H1 (cell line): ENCODE data around the gene TENT4A. TPM values are rescaled to one million over a fixed set of nuclear protein-coding genes. Genes with fewer than 3 reads are reported as not detected.

Experiments
- CTCF ChIA-PET: fragments of 300-600 bp; sonication (Branson Sonifier 250); formaldehyde crosslinking; loops from one replicate; lab custom pipeline; 2021; ENCODE audit not compliant: partially characterized antibody; lab: Charles Lee
- POLR2A ChIA-PET: fragments of 300-600 bp; sonication (Branson Sonifier 250); formaldehyde crosslinking; loops from one replicate; lab custom pipeline; 2021; ENCODE audit warnings: inconsistent platforms; ENCODE audit not compliant: partially characterized antibody; lab: Charles Lee
- DNase-seq, 2 experiments: peaks; one replicate each; pipeline versions ENCODE4 v3.0.0 to v3.0.0-alpha.2; 2010 to 2022; ENCODE audit warnings: low spot score in 2 of 2, low read depth in 1 of 2, mixed read lengths in 1 of 2
- FAIRE-seq: peaks from 2 replicates; lab custom pipeline; 2011; peaks lifted over from hg19 to GRCh38; lab: Jason Lieb, UNC
- H2AFZ ChIP-seq: 2 replicates; pipeline ENCODE4 v1.8.1; 2012; ENCODE audit warnings: low read length, inconsistent platforms
- H2AK5ac ChIP-seq: 2 replicates; pipeline ENCODE4 v1.6.1; 2013; ENCODE audit warnings: low read depth, low read length
- H2BK120ac ChIP-seq: replicated peaks from 2 replicates; pipeline ENCODE3; 2013; ENCODE audit warnings: low read depth, low read length, inconsistent platforms
- H2BK12ac ChIP-seq: 2 replicates; pipeline ENCODE4 v1.6.1; 2013; ENCODE audit warnings: low read depth, low read length
- H2BK15ac ChIP-seq: 2 replicates; pipeline ENCODE4 v1.6.1; 2013; ENCODE audit warnings: low read length
- H2BK20ac ChIP-seq: 2 replicates; pipeline ENCODE4 v1.6.1; 2013; ENCODE audit warnings: low read length
- H2BK5ac ChIP-seq: 2 replicates; pipeline ENCODE4 v1.6.1; 2013; ENCODE audit warnings: low read depth, low read length
- H3K14ac ChIP-seq: 2 replicates; pipeline ENCODE4 v1.6.1; 2013; ENCODE audit warnings: inconsistent platforms; ENCODE audit not compliant: insufficient read length
- H3K18ac ChIP-seq: 2 replicates; pipeline ENCODE4 v1.6.1; 2013; ENCODE audit warnings: low read length; ENCODE audit errors: extremely low read depth
- H3K23ac ChIP-seq: 2 replicates; pipeline ENCODE4 v1.6.1; 2013; ENCODE audit warnings: inconsistent platforms; ENCODE audit not compliant: insufficient read length
- H3K23me2 ChIP-seq: 2 replicates; pipeline ENCODE4 v1.6.1; 2013; ENCODE audit warnings: low read depth, low read length
- H3K27ac ChIP-seq: 2 replicates; pipeline ENCODE4 v1.6.1; 2011; ENCODE audit warnings: low read depth, low read length, inconsistent platforms
- H3K27me3 ChIP-seq, 4 experiments: replicated peaks in 1 of 4; 1 replicate in 1 of 4; 2 replicates in 3 of 4; pipeline versions ENCODE4 v1.6.1 to v1.8.1; 2011 to 2013; ENCODE audit warnings: low read length in 3 of 4, mild to moderate bottlenecking in 3 of 4, inconsistent platforms in 2 of 4, mixed read lengths in 2 of 4, moderate library complexity in 1 of 4; ENCODE audit not compliant: control insufficient read depth in 3 of 4, insufficient read depth in 3 of 4; ENCODE audit errors: extremely low read depth in 1 of 4
- H3K36me3 ChIP-seq, 4 experiments: 2 replicates each; pipeline versions ENCODE4 v1.6.1 to v1.8.1; 2011 to 2013; ENCODE audit warnings: mild to moderate bottlenecking in 4 of 4, low read length in 3 of 4, moderate library complexity in 2 of 4, control low read depth in 1 of 4, inconsistent platforms in 1 of 4; ENCODE audit not compliant: insufficient read depth in 4 of 4, control insufficient read depth in 2 of 4
- H3K4ac ChIP-seq: replicated peaks from 2 replicates; pipeline ENCODE3; 2013; ENCODE audit warnings: low read length, low read depth, mixed read lengths, inconsistent platforms; ENCODE audit not compliant: insufficient read length
- H3K4me1 ChIP-seq, 4 experiments: replicated peaks in 1 of 4; 1 replicate in 1 of 4; 2 replicates in 3 of 4; pipeline versions ENCODE4 v1.6.1 to v1.8.1; 2011 to 2013; ENCODE audit warnings: low read length in 3 of 4, inconsistent platforms in 2 of 4, mixed read lengths in 1 of 4; ENCODE audit not compliant: insufficient read depth in 4 of 4, control insufficient read depth in 3 of 4
- H3K4me2 ChIP-seq, 2 experiments: 2 replicates each; pipeline versions ENCODE4 v1.6.1 to v1.8.1; 2011 to 2013; ENCODE audit warnings: low read depth in 2 of 2, low read length in 2 of 2, control low read depth in 1 of 2, inconsistent platforms in 1 of 2, mild to moderate bottlenecking in 1 of 2; ENCODE audit not compliant: insufficient read depth in 1 of 2
- H3K4me3 ChIP-seq, 4 experiments: fragments of 200-600, 300-600 bp in 1 of 4; sonication (generic), shearing (Covaris generic), sonication (Bioruptor Twin) in 1 of 4; 2 replicates each; pipeline versions ENCODE4 v1.5.1 to v1.8.1; 2011 to 2016; ENCODE audit warnings: low read length in 4 of 4, low read depth in 3 of 4, control low read depth in 2 of 4, inconsistent platforms in 2 of 4, mild to moderate bottlenecking in 2 of 4, mixed read lengths in 1 of 4, moderate library complexity in 1 of 4; ENCODE audit not compliant: insufficient read depth in 2 of 4; ENCODE audit errors: extremely low read depth in 1 of 4
- H3K56ac ChIP-seq: replicated peaks from 2 replicates; pipeline ENCODE3; 2013; ENCODE audit warnings: low read depth, mild to moderate bottlenecking, mixed read lengths, low read length, inconsistent platforms; ENCODE audit not compliant: insufficient read length
- H3K79me1 ChIP-seq: 2 replicates; pipeline ENCODE4 v1.6.1; 2013; ENCODE audit warnings: low read depth, low read length, control low read depth
- H3K79me2 ChIP-seq, 2 experiments: 2 replicates each; pipeline versions ENCODE4 v1.6.1 to v1.8.1; 2012 to 2013; ENCODE audit warnings: low read length in 2 of 2, mild to moderate bottlenecking in 2 of 2, inconsistent platforms in 1 of 2; ENCODE audit not compliant: insufficient read depth in 2 of 2, control insufficient read depth in 1 of 2
- H3K9ac ChIP-seq, 4 experiments: replicated peaks in 1 of 4; 1 replicate in 1 of 4; 2 replicates in 3 of 4; pipeline versions ENCODE4 v1.6.1 to v1.8.1; 2011 to 2013; ENCODE audit warnings: low read depth in 3 of 4, low read length in 3 of 4, control low read depth in 2 of 4, mild to moderate bottlenecking in 2 of 4, moderate library complexity in 2 of 4, inconsistent platforms in 1 of 4; ENCODE audit errors: extremely low read depth in 1 of 4
- H3K9me3 ChIP-seq, 2 experiments: 2 replicates each; pipeline versions ENCODE4 v1.6.1 to v1.8.1; 2012 to 2013; ENCODE audit warnings: mild to moderate bottlenecking in 2 of 2, moderate library complexity in 2 of 2, control low read depth in 1 of 2, inconsistent platforms in 1 of 2, low read depth in 1 of 2, low read length in 1 of 2, mixed read lengths in 1 of 2; ENCODE audit not compliant: insufficient read depth in 2 of 2
- H4K20me1 ChIP-seq, 2 experiments: replicated peaks in 1 of 2; 2 replicates each; pipeline versions ENCODE3 to v1.8.1; 2011 to 2013; ENCODE audit warnings: inconsistent platforms in 2 of 2, low read length in 2 of 2, mild to moderate bottlenecking in 1 of 2; ENCODE audit not compliant: insufficient read depth in 2 of 2, control insufficient read depth in 1 of 2
- H4K5ac ChIP-seq: 2 replicates; pipeline ENCODE4 v1.6.1; 2013; ENCODE audit warnings: low read length, low read depth, mixed read lengths, inconsistent platforms; ENCODE audit not compliant: insufficient read length
- H4K8ac ChIP-seq: 2 replicates; pipeline ENCODE4 v1.8.0; 2013; ENCODE audit warnings: mild to moderate bottlenecking, moderate library complexity, low read length, inconsistent platforms; ENCODE audit not compliant: insufficient read depth; ENCODE audit errors: extremely low read depth
- H4K91ac ChIP-seq: replicated peaks from 2 replicates; pipeline ENCODE3; 2013; ENCODE audit warnings: low read length, mixed read lengths, inconsistent platforms; ENCODE audit not compliant: insufficient read length
- CEBPB ChIP-seq: IDR thresholded peaks from 2 replicates; pipeline ENCODE4 v1.6.1; 2012; ENCODE audit warnings: low read depth, low read length
- CREB1 ChIP-seq: IDR thresholded peaks from 2 replicates; pipeline ENCODE4 v1.6.1; 2012; ENCODE audit warnings: inconsistent platforms
- CTBP2 ChIP-seq: IDR thresholded peaks from 2 replicates; pipeline ENCODE4 v1.7.0; 2011; ENCODE audit warnings: borderline replicate concordance, mild to moderate bottlenecking, moderate library complexity, mixed read lengths, low read length; ENCODE audit not compliant: insufficient read depth, insufficient read length
- HDAC2 ChIP-seq, 2 experiments: fragments of 300-600 bp in 1 of 2; sonication (generic) in 1 of 2; IDR thresholded peaks; 2 replicates each; pipeline ENCODE4 v1.6.1; 2011 to 2012; ENCODE audit warnings: low read depth in 2 of 2, low read length in 2 of 2, mild to moderate bottlenecking in 2 of 2, moderate library complexity in 2 of 2, borderline replicate concordance in 1 of 2, inconsistent platforms in 1 of 2
- JUND ChIP-seq: IDR thresholded peaks from 2 replicates; pipeline ENCODE4 v1.6.1; 2011; ENCODE audit warnings: mild to moderate bottlenecking, improper control_type of control experiment, low read length
- NANOG ChIP-seq: IDR thresholded peaks from 2 replicates; pipeline ENCODE4 v1.6.1; 2011; ENCODE audit warnings: low read length, low read depth, mild to moderate bottlenecking, inconsistent platforms; ENCODE audit not compliant: insufficient read depth, poor library complexity, severe bottlenecking
- POLR2A ChIP-seq, 2 experiments: IDR thresholded peaks; 1 replicate in 1 of 2; 2 replicates in 1 of 2; pipeline ENCODE4 v1.6.1; 2011; ENCODE audit warnings: low read depth in 2 of 2, low read length in 2 of 2, mild to moderate bottlenecking in 2 of 2; ENCODE audit errors: control extremely low read depth in 1 of 2
- POLR2AphosphoS5 ChIP-seq: IDR thresholded peaks from 2 replicates; pipeline ENCODE4 v1.6.1; 2011; ENCODE audit warnings: low read depth, low read length
- POU5F1 ChIP-seq: IDR thresholded peaks from 2 replicates; pipeline ENCODE4 v1.6.1; 2011; ENCODE audit warnings: low read depth, mild to moderate bottlenecking, low read length, moderate library complexity
- SP1 ChIP-seq: IDR thresholded peaks from 2 replicates; pipeline ENCODE4 v1.6.1; 2011; ENCODE audit warnings: low read depth, low read length
- YY1 ChIP-seq: IDR thresholded peaks from 2 replicates; pipeline ENCODE4 v1.6.1; 2011; ENCODE audit warnings: low read depth, mild to moderate bottlenecking, low read length
- WGBS, 2 experiments: shearing (Covaris generic) in 1 of 2; methylation state at CpG; one replicate each; pipeline versions ENCODE4 v1.1.6 to v1.1.7; 2013 to 2015; ENCODE audit warnings: low lambda C conversion rate in 2 of 2, mixed read lengths in 2 of 2, inconsistent platforms in 1 of 2, low coverage in 1 of 2, missing lambda C conversion rate in 1 of 2; ENCODE audit not compliant: insufficient replicate concordance in 2 of 2, insufficient coverage in 1 of 2, insufficient read length in 1 of 2; ENCODE audit errors: extremely low coverage in 1 of 2, missing lambda C conversion rate in 1 of 2; 5-methylcytosine and 5-hydroxymethylcytosine counted together
- polyA plus RNA-seq, 7 experiments: library from polyadenylated mRNA; depleted of rRNA in 3 of 7; stranded (reverse) in 5 of 7; unstranded in 2 of 7; fragments of >200 nt in 5 of 7; fragments of 200-250 nt in 2 of 7; gene quantifications; 1 replicate in 5 of 7; 2 replicates in 1 of 7; 4 replicates in 1 of 7; pipeline versions ENCODE4 v1.2.1 to v1.2.3, GENCODE V29; 2011 to 2013; ENCODE audit warnings: missing spikeins in 2 of 7, mixed read lengths in 2 of 7
- total RNA-seq: library from RNA; stranded (reverse); fragmentation: NEBNext Ultra II Directional; extraction: Animal tissue kit (Norgen Biotek cat#: 25700); gene quantifications from 2 replicates; pipeline ENCODE4 v1.2.1, GENCODE V29; 2021

The TENT4A gene
- total and polyA plus RNA-seq, 2 of the 8 experiments (the other 6 are each of a cell fraction or from before 2014, with no cell fraction given), result 8.9 to 25.1 TPM

GRCh38 chr5:6743161-6743560 is 29.9 kb downstream of the TENT4A start:
- Histone ChIP-seq H3K14ac (no peak overlapping the region), H2AK5ac (no peak overlapping the region), H2BK12ac (no peak overlapping the region), H3K18ac (no peak overlapping the region), H4K91ac (no peak overlapping the region), H3K27ac (no peak overlapping the region), H3K79me1 (peaks cover 3% of the 10 kb centered on the region; the same call in 1 of the 2 replicates), H3K27me3 (no peaks in the 10 kb centered on the region), H3K36me3 (peaks cover 0 to 18% (median 9%) of the 10 kb centered on the region in 4 experiments), H3K4me2 (no peak overlapping the region), H4K5ac (no peak overlapping the region), H3K56ac (no peak overlapping the region), H4K20me1 (peaks cover 6 to 26% of the 10 kb centered on the region in 2 experiments), H3K9me3 (no peaks in the 10 kb centered on the region), H3K9ac (0 out of 7 replicates have a peak overlapping the region, but pooled peaks of 1 of the 4 experiments have one; percentile 2), H2BK15ac (no peak overlapping the region), H2BK20ac (no peak overlapping the region), H3K4me1 (peaks cover 0 to 3% (median 0%) of the 10 kb centered on the region in 4 experiments; a peak in 3 of 7 replicates), H2BK120ac (no peak overlapping the region), H3K23ac (no peak overlapping the region), H2AFZ (no peak overlapping the region), H2BK5ac (no peak overlapping the region), H3K4ac (no peak overlapping the region), H3K23me2 (no peaks in the 10 kb centered on the region; the same call in 1 of the 2 replicates), H3K79me2 (peaks cover 0 to 5% of the 10 kb centered on the region in 2 experiments; a peak in 1 of 4 replicates), H3K4me3 (no peak overlapping the region), H4K8ac (no peak overlapping the region; the same call in 1 of the 2 replicates)
- POLR2A ChIA-PET, result interaction anchor here (0.6 kb wide), 1 partner anchor 114 kb away, joined by 3 read pairs; no protein-coding TSS in a partner anchor
- WGBS, 2 experiments, result 85% methylated on average over 10 of the region's 10 CpGs; no CpG with 5 or more reads in 1 of the 2 experiments
- DNase-seq (no peak), FAIRE-seq (no peak)
- CTCF ChIA-PET, result interaction anchor here (1.1 to 4.6 kb wide), 4 partner anchors 8 to 110 kb away, joined by 3 to 25 read pairs (median 14); partner anchors contain the start of gene NSUN2
- TF ChIP-seq CREB1 (no peak), HDAC2 (IDR thresholded peaks at IDR 0.05; ENCODE audit: borderline replicate concordance in 1 of 2, low read depth in 2 of 2, low read length in 2 of 2) (no peak), JUND (no peak), CEBPB (no peak), YY1 (no peak), NANOG (no peak), POLR2AphosphoS5 (no peak), POU5F1 (no peak), POLR2A (IDR thresholded peaks at IDR 0.05; ENCODE audit: control extremely low read depth in 1 of 2, low read depth in 2 of 2, low read length in 2 of 2) (no peak), CTBP2 (no peak), SP1 (no peak)
